Jurkat, Clone E6-1 (cell line): ENCODE measurements around the gene MFN1.

Experiments
- DNase-seq: peaks from one replicate; pipeline ENCODE4 v3.0.0-alpha.2; 2011; ENCODE audit warnings: low read depth, low spot score
- H3K4me3 ChIP-seq: 2 replicates; pipeline ENCODE4 v1.5.1; 2011; ENCODE audit warnings: mild to moderate bottlenecking, low read length, control low read depth, moderate library complexity

MFN1 gene

DNA sequence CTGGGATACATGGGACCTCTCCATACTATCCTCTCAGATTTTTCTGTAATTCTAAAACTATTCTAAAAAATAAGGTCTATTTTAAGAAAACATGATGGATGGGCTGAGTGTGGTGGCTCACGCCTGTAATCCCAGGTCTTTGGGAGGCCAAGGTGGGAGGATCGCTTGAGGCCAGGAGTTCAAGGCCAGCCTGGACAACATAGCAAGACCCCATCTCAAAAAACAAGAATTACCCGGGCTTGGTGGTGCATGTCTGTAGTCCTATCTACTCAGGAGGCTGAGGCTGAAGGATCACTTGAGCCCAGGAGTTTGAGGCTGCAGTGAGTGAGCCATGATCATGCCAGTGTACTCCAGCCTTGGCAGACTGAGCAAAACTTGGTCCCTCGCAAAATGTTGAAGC is 15.3 kb upstream of the MFN1 start:
- DNase-seq, result no peak
- H3K4me3 ChIP-seq, result no peak overlapping the region

DNA sequence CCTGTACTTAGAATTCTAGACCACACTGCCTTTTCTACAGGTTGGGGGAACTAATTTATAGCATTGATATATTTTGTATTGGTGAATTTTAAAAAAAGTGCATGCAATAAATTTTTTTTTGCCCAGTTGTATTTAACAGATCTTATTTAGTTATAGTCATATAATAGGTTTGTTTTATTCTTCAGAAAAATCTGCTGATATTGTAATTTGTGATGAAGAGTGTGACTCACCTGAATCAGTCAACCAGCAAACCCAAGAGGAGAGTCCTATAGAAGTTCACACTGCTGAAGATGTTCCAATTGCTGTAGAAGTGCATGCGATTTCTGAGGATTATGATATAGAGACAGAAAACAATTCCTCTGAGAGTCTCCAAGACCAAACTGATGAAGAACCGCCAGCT is 14.4 kb upstream of the MFN1 start:
- DNase-seq, result no peak
- H3K4me3 ChIP-seq, result no peak overlapping the region

DNA sequence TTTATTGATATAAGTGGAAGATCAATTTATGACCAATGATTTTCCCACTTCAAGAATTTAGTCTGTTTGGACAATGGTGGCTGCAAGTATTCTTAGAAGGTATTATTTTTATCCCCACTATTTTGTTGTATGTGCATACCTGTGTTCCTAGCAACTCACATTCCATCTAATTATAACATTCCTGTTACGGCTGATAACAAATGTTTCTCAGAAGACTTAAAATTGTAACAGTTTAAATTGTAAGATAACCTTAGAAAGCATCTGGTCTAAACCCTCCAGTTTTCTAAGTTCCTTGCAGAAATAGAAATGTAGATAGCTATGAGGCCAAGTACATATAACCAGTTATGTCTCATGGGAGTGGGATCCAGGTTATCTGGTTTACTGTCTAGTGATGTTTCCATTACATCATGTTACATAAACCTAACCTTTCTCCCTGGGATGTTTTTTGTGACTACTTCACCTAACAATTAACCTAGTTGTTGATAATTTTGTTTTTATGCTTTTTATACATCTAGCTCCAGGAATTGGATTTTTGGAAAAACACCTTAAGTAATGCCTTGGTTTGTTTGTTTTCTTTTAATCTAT is 11.1 kb upstream of the MFN1 start:
- no peak for DNase-seq
- H3K4me3 ChIP-seq, result no peak overlapping the region

DNA sequence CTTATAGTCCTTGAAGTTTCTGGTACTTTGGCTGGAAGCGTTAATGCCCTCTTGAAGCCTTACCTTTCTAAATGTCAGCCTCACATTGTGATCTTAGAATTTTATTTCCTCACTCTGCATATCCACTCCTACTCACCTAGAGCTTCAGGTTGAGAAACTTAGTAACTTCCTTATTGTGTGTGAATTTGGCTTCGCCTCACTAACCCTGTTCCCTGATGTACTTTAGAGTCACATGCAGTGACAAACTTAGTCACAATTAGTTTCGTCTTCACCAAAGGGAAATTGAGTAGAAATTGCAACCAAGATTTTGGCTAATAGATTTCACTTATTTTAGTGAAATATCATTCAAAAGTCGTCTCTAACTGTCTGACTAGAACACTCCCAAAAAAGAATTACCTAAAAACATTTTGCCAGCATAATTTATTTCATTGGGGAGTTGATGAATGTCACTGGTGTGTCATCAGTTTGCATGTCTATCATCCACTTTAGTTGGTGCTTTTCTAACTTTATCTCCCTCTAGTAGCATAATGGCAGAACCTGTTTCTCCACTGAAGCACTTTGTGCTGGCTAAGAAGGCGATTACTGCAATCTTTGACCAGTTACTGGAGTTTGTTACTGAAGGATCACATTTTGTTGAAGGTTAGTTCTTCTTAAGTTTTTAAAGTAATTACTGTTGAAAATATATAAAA is 960 bp downstream of the MFN1 start:
- peak overlapping the region; percentile 76 for H3K4me3 ChIP-seq
- DNase-seq, result no peak

DNA sequence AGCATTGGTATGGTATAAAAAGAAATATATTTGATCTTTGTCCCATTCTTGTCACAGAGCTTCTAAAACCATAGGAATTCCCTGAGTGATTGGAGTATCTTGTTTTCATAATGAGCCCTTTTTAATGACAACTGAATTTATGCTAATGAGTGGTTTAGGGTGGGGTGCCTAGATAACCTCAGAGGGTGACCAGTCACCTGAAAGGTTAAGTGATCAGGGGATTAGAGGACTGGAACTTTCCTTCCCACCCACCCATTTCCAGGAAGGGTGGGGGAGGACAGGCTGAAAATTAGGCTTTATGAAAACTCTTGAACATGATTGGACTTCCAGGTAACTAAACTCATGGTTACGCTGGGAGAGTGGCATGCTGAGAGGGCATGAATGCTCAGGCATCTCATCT is 8.5 kb downstream of the MFN1 start:
- no peak for DNase-seq
- H3K4me3 ChIP-seq, result no peak overlapping the region

DNA sequence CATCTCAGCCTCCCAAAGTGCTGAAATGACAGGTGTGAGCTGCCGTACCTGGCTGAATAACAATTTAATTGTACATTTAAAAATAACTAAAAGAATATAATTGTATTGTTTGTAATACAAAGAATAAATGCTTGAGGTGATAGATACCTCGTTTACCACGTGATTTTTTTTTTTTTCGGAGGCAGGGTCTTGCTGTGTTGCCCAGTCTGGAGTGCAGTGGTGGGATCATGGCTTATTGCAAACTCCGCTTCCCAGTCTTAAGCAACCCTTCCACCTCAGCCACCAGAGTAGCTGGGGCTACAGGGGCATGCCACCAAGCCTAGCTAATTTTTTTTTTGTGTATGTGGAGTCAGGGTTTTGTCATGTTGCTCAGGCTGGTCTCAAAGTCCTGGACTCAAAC is 15.8 kb downstream of the MFN1 start:
- no peak for DNase-seq
- no peak overlapping the region for H3K4me3 ChIP-seq

DNA sequence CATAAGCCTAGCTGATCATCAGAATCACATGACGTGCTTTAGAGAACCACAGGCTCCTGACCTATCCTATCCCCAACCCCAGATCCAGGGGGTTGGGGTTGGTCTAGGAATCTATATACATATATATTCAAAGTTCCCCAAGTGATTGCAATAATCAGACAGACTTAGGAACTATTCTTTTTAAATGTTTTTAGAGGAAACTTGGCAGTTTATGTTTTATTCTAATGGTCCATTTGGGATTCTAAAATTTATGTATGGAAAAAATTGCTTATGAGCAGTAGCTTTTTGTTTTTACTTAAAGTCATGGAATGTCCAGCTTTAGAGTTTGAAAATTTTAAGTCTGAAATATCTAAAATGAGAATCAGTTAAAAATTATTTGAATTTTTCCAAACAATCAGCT is 22.1 kb downstream of the MFN1 start:
- DNase-seq, result no peak
- H3K4me3 ChIP-seq, result no peak overlapping the region

DNA sequence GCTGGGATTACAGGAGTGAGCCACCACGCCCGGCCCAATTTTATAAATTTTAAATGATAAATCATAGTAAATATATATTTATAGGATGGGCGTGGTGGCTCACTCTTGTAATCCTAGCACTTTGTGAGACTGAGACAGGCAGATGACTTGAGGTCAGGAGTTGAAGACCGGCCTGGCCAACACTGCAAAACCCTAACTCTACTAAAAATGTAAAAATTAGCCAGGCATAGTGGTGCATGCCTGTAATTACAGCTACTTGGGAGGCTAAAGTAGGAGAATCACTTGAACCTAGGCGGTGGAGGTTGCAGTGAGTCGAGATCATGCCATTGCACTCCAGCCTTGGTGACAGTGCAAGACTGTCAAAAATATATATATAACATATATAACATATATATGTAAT is 26.4 kb downstream of the MFN1 start:
- no peak overlapping the region for H3K4me3 ChIP-seq
- no peak for DNase-seq

DNA sequence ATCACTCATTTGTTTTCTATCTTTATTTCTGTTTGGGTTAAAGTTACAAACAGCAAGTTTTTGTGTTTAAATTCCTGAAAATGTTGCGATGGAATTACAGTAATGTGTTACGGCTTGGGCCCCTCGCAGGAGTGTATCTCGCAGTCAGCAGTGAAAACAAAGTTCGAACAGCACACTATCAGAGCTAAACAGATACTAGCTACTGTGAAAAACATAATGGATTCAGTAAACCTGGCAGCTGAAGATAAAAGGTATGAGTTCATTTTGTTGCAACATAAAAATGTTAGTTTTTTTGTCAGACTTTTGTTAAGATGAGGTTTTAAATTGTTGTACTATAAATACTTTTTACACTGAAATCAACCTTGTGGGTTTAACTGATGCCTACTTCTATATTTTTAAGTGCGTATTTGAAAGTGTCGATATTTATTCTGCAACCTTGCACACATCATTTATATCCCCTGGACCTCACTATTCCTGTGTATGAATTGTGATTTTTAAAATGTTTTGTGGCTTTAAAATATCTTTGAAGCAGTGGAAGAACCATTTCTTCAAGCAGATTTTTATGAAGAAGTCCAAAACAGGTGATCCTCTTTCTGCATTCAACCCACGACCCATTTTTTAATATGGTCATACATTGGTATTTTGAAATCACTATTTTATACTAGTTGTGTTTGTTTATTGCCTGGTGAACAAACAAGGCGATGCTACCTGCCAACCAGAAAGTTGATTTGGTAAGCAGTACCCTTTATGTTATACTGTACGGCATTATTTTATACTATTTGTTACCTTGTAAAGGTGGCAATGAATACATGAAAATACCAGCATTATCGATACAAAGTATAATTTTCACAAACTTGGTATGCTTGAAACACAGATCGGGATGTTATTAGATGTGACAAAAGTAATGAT is 27.8 kb downstream of the MFN1 start:
- DNase-seq, result no peak
- H3K4me3 ChIP-seq, result no peak overlapping the region

DNA sequence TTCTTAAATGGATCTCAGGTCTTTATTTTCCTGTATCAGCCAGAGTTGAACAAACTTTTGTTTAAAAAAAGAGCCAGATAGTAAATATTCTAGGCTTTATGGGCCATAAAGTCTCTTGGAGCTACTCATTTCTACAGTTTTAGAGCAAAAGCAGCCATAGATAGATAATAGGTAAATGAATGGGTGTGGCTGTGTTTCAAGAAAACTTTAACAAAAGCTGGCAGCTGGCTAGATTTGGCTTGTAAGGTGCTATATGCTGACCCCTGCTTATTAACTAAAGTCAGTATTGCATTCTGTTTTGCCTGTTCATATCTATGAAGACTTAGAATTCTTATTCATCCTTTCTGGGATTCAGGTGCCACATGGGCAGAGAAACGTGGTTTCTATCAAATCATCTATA is 29.0 kb downstream of the MFN1 start:
- DNase-seq, result no peak
- H3K4me3 ChIP-seq, result no peak overlapping the region

DNA sequence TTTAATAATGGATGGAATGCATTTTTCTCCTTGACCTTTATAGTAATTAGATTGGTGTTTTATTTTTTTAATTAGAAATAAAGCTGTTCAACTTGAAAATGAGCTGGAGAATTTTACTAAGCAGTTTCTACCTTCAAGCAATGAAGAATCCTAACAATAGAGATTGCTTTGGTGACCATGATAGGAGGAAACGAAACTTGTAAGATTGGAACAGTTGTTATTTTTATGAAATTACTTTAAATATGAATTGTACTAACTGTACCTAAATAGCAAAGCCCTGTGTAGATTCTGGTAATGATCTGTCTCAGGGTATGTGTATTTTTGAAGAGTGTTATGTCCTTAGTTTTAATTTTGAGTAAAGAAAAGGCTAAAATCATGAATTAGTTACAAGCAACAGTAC is 44.4 kb downstream of the MFN1 start:
- DNase-seq, result no peak
- H3K4me3 ChIP-seq, result no peak overlapping the region

DNA sequence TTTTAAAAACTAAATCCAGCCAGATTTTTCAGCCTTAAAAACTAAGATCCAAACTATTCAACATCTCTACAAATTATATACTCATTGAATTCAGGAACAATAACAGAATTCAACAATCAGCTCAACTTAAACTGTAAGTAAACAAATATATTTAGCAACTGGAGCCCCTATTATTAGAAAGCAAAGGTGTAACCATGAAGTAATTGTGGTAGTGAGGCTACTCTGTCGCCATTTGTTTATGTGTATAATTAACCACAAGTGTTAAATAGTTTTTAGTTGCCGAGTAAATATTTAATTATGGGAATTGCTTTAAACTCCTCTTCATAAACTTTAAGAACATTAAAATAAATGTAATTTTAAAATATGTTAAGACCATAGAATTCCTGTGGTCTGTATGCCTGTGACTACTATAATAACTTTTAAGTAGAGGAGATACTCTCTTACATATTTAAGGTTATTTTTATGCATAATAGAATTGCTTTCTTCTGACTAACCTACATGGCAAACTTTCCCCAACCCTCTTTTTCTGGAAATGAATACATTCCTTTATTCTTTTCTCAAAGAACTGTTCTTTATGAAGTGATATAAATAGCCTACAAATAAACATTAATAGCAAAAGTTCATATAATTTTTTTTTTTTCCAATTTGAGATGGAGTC is 51.2 kb downstream of the MFN1 start:
- no peak overlapping the region for H3K4me3 ChIP-seq
- DNase-seq, result no peak

DNA sequence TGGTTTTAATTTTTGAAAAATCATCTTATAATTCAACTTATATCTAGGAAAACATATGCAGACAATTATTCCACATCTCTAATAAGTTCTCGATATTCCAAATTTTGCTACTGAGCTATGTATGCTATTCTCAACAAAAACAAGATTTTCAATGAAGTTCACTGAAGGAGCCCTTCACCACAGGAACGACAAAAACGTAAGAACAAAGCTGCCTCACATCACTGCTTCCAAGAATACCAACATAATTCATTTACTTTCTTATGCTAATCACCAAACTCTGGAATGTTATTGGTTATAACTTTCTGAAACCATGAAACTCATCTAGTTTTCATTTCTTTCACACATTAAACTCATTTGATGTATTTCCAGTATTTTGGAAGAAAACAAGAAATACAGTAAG is 54.1 kb downstream of the MFN1 start:
- DNase-seq, result no peak
- H3K4me3 ChIP-seq, result no peak overlapping the region

DNA sequence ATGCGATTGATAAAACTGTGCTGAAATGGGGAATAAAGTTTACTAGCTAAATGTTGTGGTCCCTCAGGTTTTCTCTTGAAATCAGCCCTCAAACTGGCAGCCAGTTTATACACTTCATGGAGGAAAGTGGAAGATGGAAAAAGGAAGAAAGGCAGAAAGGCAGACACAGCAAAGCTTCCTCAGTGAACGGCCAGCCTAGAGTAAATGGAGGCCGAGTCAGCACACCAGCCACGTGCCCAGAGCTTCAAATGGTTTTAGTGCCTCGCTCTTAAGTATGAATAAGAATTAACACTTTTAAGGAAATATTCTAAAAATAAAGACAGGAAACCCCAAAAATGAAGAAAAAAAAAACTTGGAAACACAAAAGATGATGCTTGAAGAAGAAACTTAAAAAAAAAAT is 55.5 kb downstream of the MFN1 start:
- no peak for DNase-seq
- H3K4me3 ChIP-seq, result no peak overlapping the region

DNA sequence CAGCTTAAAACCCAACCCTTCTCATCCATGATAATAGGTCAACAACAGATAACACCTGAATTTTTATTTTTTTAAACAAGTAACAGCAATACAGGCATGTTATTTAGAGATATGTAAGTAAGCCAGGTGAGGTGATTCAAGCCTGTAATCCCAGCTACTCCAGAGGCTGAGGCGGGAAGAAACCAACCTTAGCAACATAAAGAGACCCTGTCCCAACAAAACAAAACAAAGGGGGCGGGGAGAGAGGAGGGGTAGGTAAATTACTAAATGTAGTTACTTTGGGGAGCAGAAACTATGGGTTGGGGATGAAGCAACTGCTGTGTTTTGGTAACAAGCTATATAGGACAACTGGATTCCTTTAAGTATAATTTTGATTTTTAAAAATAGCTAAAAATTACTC is 56.8 kb downstream of the MFN1 start:
- no peak overlapping the region for H3K4me3 ChIP-seq
- DNase-seq, result no peak

DNA sequence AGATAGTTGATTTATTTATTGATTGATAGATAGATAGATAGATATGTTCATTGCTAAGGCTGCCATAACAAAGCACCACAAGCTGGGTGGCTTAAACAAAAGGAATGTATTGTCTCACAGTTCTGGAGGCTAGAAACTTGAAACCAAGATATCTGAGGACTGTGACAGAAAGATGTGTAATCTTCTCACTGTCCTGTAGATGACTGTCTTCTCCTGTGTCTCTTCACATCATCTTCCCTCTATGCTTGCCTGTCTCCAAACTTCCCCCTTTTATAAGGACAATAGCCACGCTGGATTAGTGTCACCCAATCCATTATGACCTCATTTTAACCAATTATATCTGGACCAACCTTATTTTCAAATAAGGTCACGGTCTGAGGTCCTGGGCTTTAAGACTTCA is 62.8 kb downstream of the MFN1 start:
- DNase-seq, result no peak
- H3K4me3 ChIP-seq, result no peak overlapping the region

DNA sequence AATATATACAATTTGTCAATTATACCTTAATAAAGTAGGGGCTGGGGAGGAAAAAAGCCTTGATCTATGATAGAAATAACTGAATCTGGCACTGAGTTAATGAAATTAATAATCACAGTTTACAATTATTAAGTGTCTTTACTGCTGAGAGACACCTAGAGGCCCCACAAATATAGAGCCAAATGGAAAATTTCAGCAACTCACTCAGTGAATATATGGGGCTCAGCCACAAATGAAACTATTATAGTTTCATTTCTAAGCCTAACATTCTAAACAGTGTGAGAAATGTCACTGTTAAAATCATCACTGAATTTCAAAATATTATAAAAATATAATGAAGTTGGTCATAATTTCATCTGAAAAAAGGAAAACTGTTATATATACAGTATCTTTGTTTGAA is 63.5 kb downstream of the MFN1 start:
- no peak for DNase-seq

DNA sequence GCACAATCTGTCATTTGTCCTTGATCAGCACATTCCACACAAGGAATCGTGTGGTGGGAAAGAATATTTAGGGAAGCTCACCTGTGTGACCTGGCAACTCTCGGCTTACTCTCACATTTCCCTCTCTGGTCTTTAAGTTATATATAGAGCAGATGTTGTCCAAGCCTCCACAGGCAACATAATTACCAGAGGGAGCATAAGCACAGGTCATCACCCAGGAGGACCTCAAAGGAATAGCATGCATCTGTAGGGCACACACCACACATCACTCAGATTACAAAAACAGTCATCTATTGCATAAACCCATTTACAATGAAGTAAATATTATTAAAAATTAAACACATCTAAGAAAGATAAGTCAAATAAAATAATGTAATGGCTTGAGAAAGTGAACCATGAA is 67.3 kb downstream of the MFN1 start:
- DNase-seq, result no peak
- no peak overlapping the region for H3K4me3 ChIP-seq

More for the DNA sequence above, 63.5 kb downstream of the MFN1 start:
- no peak overlapping the region for H3K4me3 ChIP-seq

DNA sequence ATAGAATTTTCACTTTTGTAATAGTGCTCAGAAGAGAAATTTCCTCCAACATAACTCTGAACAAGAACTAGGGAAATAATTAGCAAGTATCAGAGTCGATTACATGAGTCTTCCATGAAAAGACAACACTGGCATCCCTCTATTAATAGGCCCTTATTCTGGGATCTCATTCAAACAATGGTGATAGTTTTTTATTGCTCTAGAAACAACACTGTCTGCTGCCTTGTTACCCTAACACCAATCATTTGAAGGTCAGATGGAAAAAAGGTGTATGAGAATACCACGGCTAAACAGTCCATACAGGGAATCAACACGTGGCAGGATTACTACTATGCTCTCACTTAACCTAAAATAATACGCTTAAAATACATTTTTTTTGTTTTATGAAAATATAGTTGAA is 67.9 kb downstream of the MFN1 start:
- no peak overlapping the region for H3K4me3 ChIP-seq
- no peak for DNase-seq

DNA sequence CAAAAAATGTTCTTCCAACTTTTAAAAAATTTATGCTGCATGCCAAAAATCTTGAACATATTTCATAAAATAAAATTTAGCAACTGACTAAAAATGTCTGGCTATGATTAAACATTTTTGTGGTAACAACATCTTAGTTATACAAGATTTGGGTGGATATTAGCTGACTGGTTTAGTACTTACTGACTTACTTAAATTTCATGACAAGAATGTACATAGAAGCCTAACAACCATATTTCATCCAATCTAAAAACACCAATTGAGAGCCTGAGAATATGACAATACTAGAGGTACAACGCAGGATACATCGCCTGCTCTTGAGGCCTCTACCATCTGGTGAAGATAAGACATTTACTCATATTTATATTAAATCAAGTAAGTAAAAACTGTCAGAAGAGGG is 69.2 kb downstream of the MFN1 start:
- H3K4me3 ChIP-seq, result no peak overlapping the region

More for the DNA sequence above, 69.2 kb downstream of the MFN1 start:
- DNase-seq, result no peak
